SK-N-SH (cell line): Measurements from ENCODE around the gene ZNF397. TPM values are rescaled to one million over a fixed set of nuclear protein-coding genes. Genes with fewer than 3 reads are reported as not detected.

ENCODE experiments used
- polyA plus RNA-seq, 3 experiments: library from polyadenylated mRNA; depleted of rRNA; stranded (reverse); fragments of >200 nt; gene quantifications; 2 replicates each; pipeline ENCODE4 v1.2.3, GENCODE V29; 2012

ZNF397 gene
- polyA plus RNA-seq, 1 of the 3 experiments (the other 2 are of a cell fraction): 4.8 TPM

Other genes with a start within 250 kb of the ZNF397 start
- 11.5 and 14.1 TPM in 2 replicates for gene MAPRE2, start 199.6 kb upstream of the ZNF397 start, polyA plus RNA-seq (2012; rRNA removed)
- gene ZSCAN30, start 49.2 kb downstream of the ZNF397 start, polyA plus RNA-seq (2012; rRNA removed): 5.9 and 7.0 TPM in 2 replicates
- 6.9 and 10.0 TPM in 2 replicates for gene ZNF24, start 103.4 kb downstream of the ZNF397 start, polyA plus RNA-seq (2012; rRNA removed)
- 0.41 and 0.76 TPM in 2 replicates for gene ZNF396, start 136.3 kb downstream of the ZNF397 start, polyA plus RNA-seq (2012; rRNA removed)